Activated T-cell treated with anti-CD3 and anti-CD28 coated beads, Interleukin-2, amount 50 U/mL, for 48 hours (primary cell): Measurements from ENCODE around the gene TCF7L2.
"Not testable (repeated sequence)": the region's sequence is repeated elsewhere in the genome, so short reads cannot be mapped to it uniquely, and the experiment has no call there.

Source experiments
- DNase-seq, 2 experiments: peaks; one replicate each; pipeline ENCODE4 v3.0.0-alpha.2; 2020

Gene TCF7L2

GRCh38 chr10:113099431-113100183 lies 149.6 kb downstream of the TCF7L2 start:
- no peak for DNase-seq

- no peak for DNase-seq
Observed at GRCh38 chr10:113100281-113100680, 150.2 kb downstream of the TCF7L2 start.

- no peak for DNase-seq
Observed at GRCh38 chr10:113103131-113103840, 153.2 kb downstream of the TCF7L2 start.

- DNase-seq: no peak
Observed at GRCh38 chr10:113104047-113104446, 154.0 kb downstream of the TCF7L2 start.

- peak; percentile 45 to 55 for DNase-seq
Observed at GRCh38 chr10:113108194-113108835, 158.3 kb downstream of the TCF7L2 start.

GRCh38 chr10:113108948-113109347 lies 158.9 kb downstream of the TCF7L2 start:
- DNase-seq: no peak

- not testable (repeated sequence) for DNase-seq
Observed at GRCh38 chr10:113109482-113109881, 159.4 kb downstream of the TCF7L2 start.

- no peak for DNase-seq
Observed at GRCh38 chr10:113111260-113111659, 161.2 kb downstream of the TCF7L2 start.

- DNase-seq: no peak
Observed at GRCh38 chr10:113111900-113112853, 162.1 kb downstream of the TCF7L2 start.

GRCh38 chr10:113113241-113113640 lies 163.2 kb downstream of the TCF7L2 start:
- no peak for DNase-seq

GRCh38 chr10:113113918-113114317 lies 163.9 kb downstream of the TCF7L2 start:
- no peak for DNase-seq

- DNase-seq: no peak
Observed at GRCh38 chr10:113115556-113115955, 165.5 kb downstream of the TCF7L2 start.

GRCh38 chr10:113118882-113119281 lies 168.8 kb downstream of the TCF7L2 start:
- DNase-seq: no peak

- DNase-seq: no peak
Observed at GRCh38 chr10:113119801-113120200, 169.8 kb downstream of the TCF7L2 start.

GRCh38 chr10:113121153-113121552 lies 171.1 kb downstream of the TCF7L2 start:
- no peak for DNase-seq

GRCh38 chr10:113122947-113123346 lies 172.9 kb downstream of the TCF7L2 start:
- DNase-seq: no peak

GRCh38 chr10:113124724-113125123 lies 174.7 kb downstream of the TCF7L2 start:
- DNase-seq: no peak

- DNase-seq: no peak
Observed at GRCh38 chr10:113125612-113126011, 175.6 kb downstream of the TCF7L2 start.

GRCh38 chr10:113126229-113127201 lies 176.5 kb downstream of the TCF7L2 start:
- DNase-seq: peak; percentile 49 to 65

GRCh38 chr10:113127261-113127900 lies 177.3 kb downstream of the TCF7L2 start:
- no peak for DNase-seq

- DNase-seq: no peak
Observed at GRCh38 chr10:113127901-113128283, 177.8 kb downstream of the TCF7L2 start.
